ENCODE results near the gene SLC25A27.

Gene SLC25A27

GRCh38 chr6:46652603-46653438, at the start of gene SLC25A27, which contains the start of gene CYP39A1:
Gene SLC25A27 (plus strand): TSS chr6:46652975. CDS start chr6:46653193, 218 bp downstream.
Gene CYP39A1 (minus strand): TSS chr6:46652818. CDS start chr6:46652582, 236 bp downstream.
- TF ChIP-seq, protein P1, sequence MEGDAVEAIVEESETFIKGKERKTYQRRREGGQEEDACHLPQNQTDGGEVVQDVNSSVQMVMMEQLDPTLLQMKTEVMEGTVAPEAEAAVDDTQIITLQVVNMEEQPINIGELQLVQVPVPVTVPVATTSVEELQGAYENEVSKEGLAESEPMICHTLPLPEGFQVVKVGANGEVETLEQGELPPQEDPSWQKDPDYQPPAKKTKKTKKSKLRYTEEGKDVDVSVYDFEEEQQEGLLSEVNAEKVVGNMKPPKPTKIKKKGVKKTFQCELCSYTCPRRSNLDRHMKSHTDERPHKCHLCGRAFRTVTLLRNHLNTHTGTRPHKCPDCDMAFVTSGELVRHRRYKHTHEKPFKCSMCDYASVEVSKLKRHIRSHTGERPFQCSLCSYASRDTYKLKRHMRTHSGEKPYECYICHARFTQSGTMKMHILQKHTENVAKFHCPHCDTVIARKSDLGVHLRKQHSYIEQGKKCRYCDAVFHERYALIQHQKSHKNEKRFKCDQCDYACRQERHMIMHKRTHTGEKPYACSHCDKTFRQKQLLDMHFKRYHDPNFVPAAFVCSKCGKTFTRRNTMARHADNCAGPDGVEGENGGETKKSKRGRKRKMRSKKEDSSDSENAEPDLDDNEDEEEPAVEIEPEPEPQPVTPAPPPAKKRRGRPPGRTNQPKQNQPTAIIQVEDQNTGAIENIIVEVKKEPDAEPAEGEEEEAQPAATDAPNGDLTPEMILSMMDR (IDR thresholded peaks at IDR 0.05; ENCODE audit: low read depth, low read length) = no peak
- H3K9me3 ChIP-seq (ENCODE audit: severe bottlenecking) = no peaks in the 10 kb centered on the region
- H3K27ac ChIP-seq = peak within 1 kb of the TSS; percentile 62
- H3K4me3 ChIP-seq (ENCODE audit: low read depth, low read length) = peak within 1 kb of the TSS; percentile 70
- no peaks in the 10 kb centered on the region for H3K27me3 ChIP-seq (ENCODE audit: insufficient read depth, low read depth, severe bottlenecking)
- peak; percentile 99 for DNase-seq
- H3K36me3 ChIP-seq = peaks cover 3% of the 10 kb centered on the region; the same call in 1 of the 2 replicates

DNA sequence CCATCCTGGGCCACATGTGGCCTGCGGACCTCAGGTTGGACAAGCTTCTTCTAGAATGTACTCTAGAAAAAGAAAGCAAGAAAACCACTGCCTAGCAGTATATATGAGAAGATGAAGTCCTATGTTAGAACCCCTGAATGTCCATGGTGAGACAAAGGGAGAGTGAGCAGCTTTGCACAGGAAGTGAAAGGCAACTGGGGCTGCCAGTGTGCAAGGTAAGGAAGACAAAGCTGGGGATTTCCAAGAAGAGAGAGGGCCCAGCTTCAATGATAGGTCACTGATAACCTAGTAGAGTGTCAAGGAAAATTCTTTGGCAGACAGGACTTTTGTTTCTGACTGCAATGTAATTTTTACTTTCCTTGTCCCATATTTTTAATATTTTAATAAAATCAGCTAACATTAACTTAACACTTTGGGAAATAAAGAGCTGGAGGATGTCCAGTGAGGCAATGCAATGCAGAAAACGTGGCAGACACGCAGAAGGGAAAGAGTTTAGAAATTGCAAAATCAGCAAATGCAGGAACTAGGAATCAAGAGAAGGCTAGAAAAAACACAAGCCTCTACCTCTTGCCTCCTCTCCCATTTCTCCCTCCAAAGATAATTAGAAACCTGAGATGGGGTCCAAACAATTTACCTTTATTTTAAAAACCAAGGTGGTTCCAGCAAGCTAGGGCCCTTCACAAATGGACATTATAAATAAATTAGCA, 47.5 kb upstream of the SLC25A27 start:
- no peak for DNase-seq
- TF ChIP-seq, protein P1 (IDR thresholded peaks at IDR 0.05; ENCODE audit: low read depth, low read length) = no peak
- Histone ChIP-seq H3K36me3 (no peaks in the 10 kb centered on the region), H3K9me3 (ENCODE audit: severe bottlenecking) (no peaks in the 10 kb centered on the region), H3K4me3 (ENCODE audit: low read depth, low read length) (no peak overlapping the region), H3K27ac (no peak overlapping the region), H3K27me3 (ENCODE audit: insufficient read depth, low read depth, severe bottlenecking) (no peaks in the 10 kb centered on the region)

DNA sequence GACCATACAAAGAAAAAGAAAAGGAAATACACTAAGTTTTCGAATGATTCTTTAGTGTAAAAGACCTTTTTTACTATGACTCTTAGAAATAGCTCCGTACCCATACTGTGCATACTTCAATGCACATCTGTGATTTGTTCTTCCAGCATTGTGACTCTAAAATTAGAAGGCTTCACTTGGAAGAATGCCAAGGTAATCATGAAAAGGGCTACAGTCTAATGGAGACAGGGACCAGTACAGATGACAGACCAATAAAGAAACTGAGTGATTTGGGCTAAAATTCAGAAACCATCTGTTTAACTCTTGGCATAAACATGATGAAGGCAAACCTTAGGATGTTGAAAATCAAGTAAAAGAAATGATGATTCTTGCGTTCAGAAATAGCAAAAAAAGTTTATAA, 46.4 kb upstream of the SLC25A27 start:
- no peak for DNase-seq
- Histone ChIP-seq H3K27ac (no peak overlapping the region), H3K36me3 (no peaks in the 10 kb centered on the region), H3K27me3 (ENCODE audit: insufficient read depth, low read depth, severe bottlenecking) (no peaks in the 10 kb centered on the region), H3K9me3 (ENCODE audit: severe bottlenecking) (no peaks in the 10 kb centered on the region), H3K4me3 (ENCODE audit: low read depth, low read length) (no peak overlapping the region)
- TF ChIP-seq, protein P1 (IDR thresholded peaks at IDR 0.05; ENCODE audit: low read depth, low read length) = no peak

- H3K36me3 ChIP-seq = no peaks in the 10 kb centered on the region
- DNase-seq = peak; percentile 53
- H3K9me3 ChIP-seq (ENCODE audit: severe bottlenecking) = no peaks in the 10 kb centered on the region
- H3K27me3 ChIP-seq (ENCODE audit: insufficient read depth, low read depth, severe bottlenecking) = no peaks in the 10 kb centered on the region
- TF ChIP-seq, protein P1 (IDR thresholded peaks at IDR 0.05; ENCODE audit: low read depth, low read length) = no peak
- no peak overlapping the region for H3K27ac ChIP-seq
- no peak overlapping the region for H3K4me3 ChIP-seq (ENCODE audit: low read depth, low read length)
These were observed 41.8 kb upstream of the SLC25A27 start for GRCh38 chr6:46610862-46611553.

GRCh38 chr6:46612645-46613044, 40.1 kb upstream of the SLC25A27 start:
- H3K9me3 ChIP-seq (ENCODE audit: severe bottlenecking) = no peaks in the 10 kb centered on the region
- H3K4me3 ChIP-seq (ENCODE audit: low read depth, low read length) = no peak overlapping the region
- H3K36me3 ChIP-seq = no peaks in the 10 kb centered on the region
- TF ChIP-seq, protein P1 (IDR thresholded peaks at IDR 0.05; ENCODE audit: low read depth, low read length) = no peak
- no peak for DNase-seq
- no peaks in the 10 kb centered on the region for H3K27me3 ChIP-seq (ENCODE audit: insufficient read depth, low read depth, severe bottlenecking)
- H3K27ac ChIP-seq = no peak overlapping the region

Measured in WERI-Rb-1 (cell line).